HL-60 (cell line): Measurements from ENCODE around the gene VTA1.

Source experiments
- DNase-seq, 2 experiments: peaks; one replicate each; pipeline ENCODE4 v3.0.0-alpha.2; 2010 to 2020; ENCODE audit warnings: low read depth in 1 of 2, low spot score in 1 of 2
- H3K27ac ChIP-seq: fragments of 250-450 bp; sonication (Bioruptor Pico); replicated peaks from 2 replicates; pipeline ENCODE4 v1.5.1; 2020; ENCODE audit warnings: mild to moderate bottlenecking, moderate library complexity
- H3K27me3 ChIP-seq: fragments of 250-450 bp; sonication (Bioruptor Pico); 2 replicates; pipeline ENCODE4 v1.5.1; 2021; ENCODE audit warnings: mild to moderate bottlenecking, moderate library complexity; ENCODE audit not compliant: insufficient read depth, poor library complexity, severe bottlenecking
- H3K4me3 ChIP-seq: replicated peaks from 2 replicates; pipeline ENCODE4 v1.5.1; 2011; ENCODE audit warnings: mild to moderate bottlenecking, control low read depth, low read length; ENCODE audit not compliant: insufficient read depth
- GABPA ChIP-seq: IDR thresholded peaks from 2 replicates; pipeline ENCODE4 v1.6.1; 2012; ENCODE audit warnings: low read depth
- POLR2AphosphoS5 ChIP-seq: IDR thresholded peaks from 2 replicates; pipeline ENCODE4 v1.6.1; 2012; ENCODE audit warnings: low read depth
- SPI1 ChIP-seq: IDR thresholded peaks from 2 replicates; pipeline ENCODE4 v1.6.1; 2012; ENCODE audit warnings: low read depth, mild to moderate bottlenecking, borderline replicate concordance
- TF ChIP-seq, protein P1 (sequence below): IDR thresholded peaks from one replicate; pipeline ENCODE4 v1.5.1; 2011; ENCODE audit warnings: low read length, control low read depth, inconsistent platforms; ENCODE audit not compliant: insufficient read depth
- TF ChIP-seq, protein P2 (sequence below): IDR thresholded peaks from 2 replicates; pipeline ENCODE4 v1.6.1; 2012; ENCODE audit warnings: low read depth; ENCODE audit not compliant: insufficient replicate concordance

Gene VTA1

DNA sequence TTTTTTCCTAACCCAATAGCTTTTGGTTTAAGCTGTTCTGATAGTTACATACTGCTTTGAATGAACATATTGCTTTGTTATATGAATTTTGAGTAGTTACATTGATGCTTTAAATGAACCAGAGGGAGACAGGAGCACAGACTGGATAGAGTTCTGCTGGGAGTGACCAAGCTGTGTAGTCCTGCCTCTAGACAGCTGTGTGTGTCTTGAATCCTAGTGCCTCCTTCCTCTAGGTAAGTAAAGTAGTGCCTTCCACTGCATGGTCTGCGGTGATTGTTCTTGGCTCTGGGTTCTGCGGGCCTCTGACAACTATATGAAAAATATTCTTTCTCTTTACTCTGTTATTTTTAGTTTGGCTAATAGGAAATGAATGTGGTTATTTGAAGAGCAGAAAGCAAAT lies 108.7 kb downstream of the VTA1 start:
- TF ChIP-seq, protein P1, sequence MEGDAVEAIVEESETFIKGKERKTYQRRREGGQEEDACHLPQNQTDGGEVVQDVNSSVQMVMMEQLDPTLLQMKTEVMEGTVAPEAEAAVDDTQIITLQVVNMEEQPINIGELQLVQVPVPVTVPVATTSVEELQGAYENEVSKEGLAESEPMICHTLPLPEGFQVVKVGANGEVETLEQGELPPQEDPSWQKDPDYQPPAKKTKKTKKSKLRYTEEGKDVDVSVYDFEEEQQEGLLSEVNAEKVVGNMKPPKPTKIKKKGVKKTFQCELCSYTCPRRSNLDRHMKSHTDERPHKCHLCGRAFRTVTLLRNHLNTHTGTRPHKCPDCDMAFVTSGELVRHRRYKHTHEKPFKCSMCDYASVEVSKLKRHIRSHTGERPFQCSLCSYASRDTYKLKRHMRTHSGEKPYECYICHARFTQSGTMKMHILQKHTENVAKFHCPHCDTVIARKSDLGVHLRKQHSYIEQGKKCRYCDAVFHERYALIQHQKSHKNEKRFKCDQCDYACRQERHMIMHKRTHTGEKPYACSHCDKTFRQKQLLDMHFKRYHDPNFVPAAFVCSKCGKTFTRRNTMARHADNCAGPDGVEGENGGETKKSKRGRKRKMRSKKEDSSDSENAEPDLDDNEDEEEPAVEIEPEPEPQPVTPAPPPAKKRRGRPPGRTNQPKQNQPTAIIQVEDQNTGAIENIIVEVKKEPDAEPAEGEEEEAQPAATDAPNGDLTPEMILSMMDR: no peak
- TF ChIP-seq, protein P2, sequence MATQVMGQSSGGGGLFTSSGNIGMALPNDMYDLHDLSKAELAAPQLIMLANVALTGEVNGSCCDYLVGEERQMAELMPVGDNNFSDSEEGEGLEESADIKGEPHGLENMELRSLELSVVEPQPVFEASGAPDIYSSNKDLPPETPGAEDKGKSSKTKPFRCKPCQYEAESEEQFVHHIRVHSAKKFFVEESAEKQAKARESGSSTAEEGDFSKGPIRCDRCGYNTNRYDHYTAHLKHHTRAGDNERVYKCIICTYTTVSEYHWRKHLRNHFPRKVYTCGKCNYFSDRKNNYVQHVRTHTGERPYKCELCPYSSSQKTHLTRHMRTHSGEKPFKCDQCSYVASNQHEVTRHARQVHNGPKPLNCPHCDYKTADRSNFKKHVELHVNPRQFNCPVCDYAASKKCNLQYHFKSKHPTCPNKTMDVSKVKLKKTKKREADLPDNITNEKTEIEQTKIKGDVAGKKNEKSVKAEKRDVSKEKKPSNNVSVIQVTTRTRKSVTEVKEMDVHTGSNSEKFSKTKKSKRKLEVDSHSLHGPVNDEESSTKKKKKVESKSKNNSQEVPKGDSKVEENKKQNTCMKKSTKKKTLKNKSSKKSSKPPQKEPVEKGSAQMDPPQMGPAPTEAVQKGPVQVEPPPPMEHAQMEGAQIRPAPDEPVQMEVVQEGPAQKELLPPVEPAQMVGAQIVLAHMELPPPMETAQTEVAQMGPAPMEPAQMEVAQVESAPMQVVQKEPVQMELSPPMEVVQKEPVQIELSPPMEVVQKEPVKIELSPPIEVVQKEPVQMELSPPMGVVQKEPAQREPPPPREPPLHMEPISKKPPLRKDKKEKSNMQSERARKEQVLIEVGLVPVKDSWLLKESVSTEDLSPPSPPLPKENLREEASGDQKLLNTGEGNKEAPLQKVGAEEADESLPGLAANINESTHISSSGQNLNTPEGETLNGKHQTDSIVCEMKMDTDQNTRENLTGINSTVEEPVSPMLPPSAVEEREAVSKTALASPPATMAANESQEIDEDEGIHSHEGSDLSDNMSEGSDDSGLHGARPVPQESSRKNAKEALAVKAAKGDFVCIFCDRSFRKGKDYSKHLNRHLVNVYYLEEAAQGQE: no peak
- TF ChIP-seq GABPA (no peak), POLR2AphosphoS5 (no peak), SPI1 (no peak)
- Histone ChIP-seq H3K27ac (no peak overlapping the region), H3K4me3 (no peak overlapping the region), H3K27me3 (no peaks in the 10 kb centered on the region)
- DNase-seq: no peak

GRCh38 chr6:142258305-142258704 lies 111.2 kb downstream of the VTA1 start:
- Histone ChIP-seq H3K27ac (no peak overlapping the region), H3K4me3 (no peak overlapping the region), H3K27me3 (no peaks in the 10 kb centered on the region)
- TF ChIP-seq, protein P2: no peak
- TF ChIP-seq GABPA (no peak), POLR2AphosphoS5 (no peak), SPI1 (no peak)
- TF ChIP-seq, protein P1: no peak
- DNase-seq: no peak

GRCh38 chr6:142258757-142259156 lies 111.7 kb downstream of the VTA1 start:
- no peak for TF ChIP-seq POLR2AphosphoS5
- no peak for DNase-seq
- H3K4me3 ChIP-seq: no peak overlapping the region
- H3K27me3 ChIP-seq: no peaks in the 10 kb centered on the region
- H3K27ac ChIP-seq: no peak overlapping the region

GRCh38 chr6:142260748-142261147 lies 113.7 kb downstream of the VTA1 start:
- Histone ChIP-seq H3K27me3 (no peaks in the 10 kb centered on the region), H3K4me3 (no peak overlapping the region), H3K27ac (no peak overlapping the region)
- DNase-seq: no peak
- TF ChIP-seq POLR2AphosphoS5: no peak
- TF ChIP-seq, protein P1: no peak
- TF ChIP-seq SPI1: no peak
- TF ChIP-seq GABPA: no peak
- TF ChIP-seq, protein P2: no peak
